PC-3 (cell line): ENCODE data around the gene CMTM5.

ENCODE experiments used
- EZH2 ChIP-seq: fragments of 300-600 bp; sonication (generic); IDR thresholded peaks from one replicate; pipeline ENCODE4 v1.6.1; 2017; ENCODE audit warnings: antibody characterized with exemption, mild to moderate bottlenecking, low read length; ENCODE audit not compliant: unreplicated experiment
- EZH2phosphoT487 ChIP-seq: fragments of 300-600 bp; sonication (generic); IDR thresholded peaks from 2 replicates; pipeline ENCODE4 v1.6.1; 2018; ENCODE audit warnings: mild to moderate bottlenecking, antibody characterized with exemption, low read length, borderline replicate concordance
- TF ChIP-seq, protein P1 (sequence below): fragments of 300-600 bp; sonication (generic); conservative IDR thresholded peaks from 2 replicates; pipeline ENCODE4 v1.5.1; 2017; ENCODE audit warnings: antibody characterized with exemption, low read depth, mild to moderate bottlenecking, low read length

DNA sequence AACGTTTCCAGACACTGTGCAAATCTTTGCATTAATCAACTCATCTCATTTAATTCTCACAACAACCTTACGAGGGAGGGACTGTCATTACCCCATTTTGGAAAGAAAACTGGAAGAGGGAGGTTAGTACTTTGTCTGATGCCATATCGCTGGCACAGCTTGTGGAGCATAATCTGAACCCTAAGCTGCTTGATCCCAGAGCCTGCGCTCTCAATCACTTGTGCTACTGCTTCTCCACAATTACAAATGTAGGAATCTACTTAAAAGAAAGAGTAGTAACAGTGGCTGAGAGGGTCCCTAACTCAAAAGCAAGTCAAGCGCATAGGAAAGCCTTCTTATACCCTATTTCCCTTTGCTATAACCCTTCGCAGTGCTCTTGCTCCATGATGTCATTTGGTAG lies 15.1 kb upstream of the CMTM5 start:
- TF ChIP-seq, protein P1, sequence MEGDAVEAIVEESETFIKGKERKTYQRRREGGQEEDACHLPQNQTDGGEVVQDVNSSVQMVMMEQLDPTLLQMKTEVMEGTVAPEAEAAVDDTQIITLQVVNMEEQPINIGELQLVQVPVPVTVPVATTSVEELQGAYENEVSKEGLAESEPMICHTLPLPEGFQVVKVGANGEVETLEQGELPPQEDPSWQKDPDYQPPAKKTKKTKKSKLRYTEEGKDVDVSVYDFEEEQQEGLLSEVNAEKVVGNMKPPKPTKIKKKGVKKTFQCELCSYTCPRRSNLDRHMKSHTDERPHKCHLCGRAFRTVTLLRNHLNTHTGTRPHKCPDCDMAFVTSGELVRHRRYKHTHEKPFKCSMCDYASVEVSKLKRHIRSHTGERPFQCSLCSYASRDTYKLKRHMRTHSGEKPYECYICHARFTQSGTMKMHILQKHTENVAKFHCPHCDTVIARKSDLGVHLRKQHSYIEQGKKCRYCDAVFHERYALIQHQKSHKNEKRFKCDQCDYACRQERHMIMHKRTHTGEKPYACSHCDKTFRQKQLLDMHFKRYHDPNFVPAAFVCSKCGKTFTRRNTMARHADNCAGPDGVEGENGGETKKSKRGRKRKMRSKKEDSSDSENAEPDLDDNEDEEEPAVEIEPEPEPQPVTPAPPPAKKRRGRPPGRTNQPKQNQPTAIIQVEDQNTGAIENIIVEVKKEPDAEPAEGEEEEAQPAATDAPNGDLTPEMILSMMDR: no peak
- no peak for TF ChIP-seq EZH2phosphoT487
- TF ChIP-seq EZH2: no peak
